ENCODE data around the gene CISD3. TPM values are rescaled to one million over a fixed set of nuclear protein-coding genes. Genes with fewer than 3 reads are reported as not detected.

The CISD3 gene
- total and polyA plus RNA-seq, 4 donors = 4.5 to 152 (median 37.3) TPM

GRCh38 chr17:38690386-38690785, 39.8 kb upstream of the CISD3 start:
- Histone ChIP-seq H3K36me3 (ENCODE audit: control insufficient read depth in 4 of 4, insufficient read depth in 3 of 4, low read depth in 1 of 4, low read length in 3 of 4) (no peaks in the 10 kb centered on the region), H3K27ac (ENCODE audit: low read depth in 1 of 2, low read length in 2 of 2) (no peak overlapping the region), H3K4me1 (ENCODE audit: control insufficient read depth in 4 of 4, insufficient read depth in 4 of 4, low read length in 3 of 4) (peaks cover 4 to 11% (median 8%) of the 10 kb centered on the region in 4 donors), H3K9ac (ENCODE audit: low read depth in 1 of 2, low read length in 2 of 2) (no peak overlapping the region), H3K9me3 (ENCODE audit: control insufficient read depth in 4 of 4, low read length in 3 of 4) (no peaks in the 10 kb centered on the region), H3K4me3 (ENCODE audit: low read depth in 1 of 3, low read length in 3 of 3) (no peak overlapping the region), H3K27me3 (ENCODE audit: control insufficient read depth in 4 of 4, insufficient read depth in 4 of 4, low read length in 3 of 4) (no peaks in the 10 kb centered on the region)
- WGBS = 92% methylated on average over 4 of the region's 4 CpGs
- TF ChIP-seq REST (IDR thresholded peaks at IDR 0.05) = no peak
- no peak for TF ChIP-seq HNF4G (IDR thresholded peaks at IDR 0.05)
- no peak for TF ChIP-seq YY1 (IDR thresholded peaks at IDR 0.05)
- no peak for TF ChIP-seq RAD21 (IDR thresholded peaks at IDR 0.05)
- no peak for TF ChIP-seq NR2F2 (IDR thresholded peaks at IDR 0.05)
- no peak for TF ChIP-seq ATF3 (IDR thresholded peaks at IDR 0.05)
- no peak for TF ChIP-seq TAF1 (conservative IDR thresholded peaks at IDR 0.05)
- TF ChIP-seq SP1 (IDR thresholded peaks at IDR 0.05) = no peak
- no peak for TF ChIP-seq HNF4A (conservative IDR thresholded peaks at IDR 0.05)
- DNase-seq (ENCODE audit: low spot score) = no peak

GRCh38 chr17:38691154-38691553, 39.0 kb upstream of the CISD3 start:
- H3K27ac ChIP-seq (ENCODE audit: low read depth in 1 of 2, low read length in 2 of 2) = no peak overlapping the region
- WGBS = 82% methylated on average over 4 of the region's 4 CpGs

More at GRCh38 chr17:38691154-38691553, 39.0 kb upstream of the CISD3 start:
- TF ChIP-seq HNF4A (conservative IDR thresholded peaks at IDR 0.05) (no peak), ZBTB33 (IDR thresholded peaks at IDR 0.05) (no peak), GABPA (IDR thresholded peaks at IDR 0.05 in 1 of 2, conservative IDR thresholded peaks at IDR 0.05 in 1 of 2) (no peak), FOXA2 (IDR thresholded peaks at IDR 0.05) (no peak), HNF4G (IDR thresholded peaks at IDR 0.05) (no peak), RXRA (IDR thresholded peaks at IDR 0.05) (no peak), REST (IDR thresholded peaks at IDR 0.05) (no peak), JUND (IDR thresholded peaks at IDR 0.05) (no peak), TAF1 (conservative IDR thresholded peaks at IDR 0.05) (no peak), SP1 (IDR thresholded peaks at IDR 0.05) (no peak), MAX (IDR thresholded peaks at IDR 0.05) (no peak), YY1 (IDR thresholded peaks at IDR 0.05) (no peak)
- Histone ChIP-seq H3K4me3 (ENCODE audit: low read depth in 1 of 3, low read length in 3 of 3) (no peak overlapping the region), H3K4me1 (ENCODE audit: control insufficient read depth in 4 of 4, insufficient read depth in 4 of 4, low read length in 3 of 4) (peaks cover 4 to 11% (median 8%) of the 10 kb centered on the region in 4 donors), H3K9me3 (ENCODE audit: control insufficient read depth in 4 of 4, low read length in 3 of 4) (no peaks in the 10 kb centered on the region), H3K27me3 (ENCODE audit: control insufficient read depth in 4 of 4, insufficient read depth in 4 of 4, low read length in 3 of 4) (no peaks in the 10 kb centered on the region), H3K36me3 (ENCODE audit: control insufficient read depth in 4 of 4, insufficient read depth in 3 of 4, low read depth in 1 of 4, low read length in 3 of 4) (no peaks in the 10 kb centered on the region), H3K9ac (ENCODE audit: low read depth in 1 of 2, low read length in 2 of 2) (no peak overlapping the region)
- no peak for DNase-seq (ENCODE audit: low spot score)

Measured in liver (tissue), 9 donors.